Brain microvascular endothelial cell (primary cell): ENCODE measurements around the gene OR51I2.

Experiments
- DNase-seq: peaks from one replicate; pipeline ENCODE4 v3.0.0-alpha.2; 2020
- H3K27ac ChIP-seq: fragments of 250-450 bp; sonication (Bioruptor Pico); 2 replicates; pipeline ENCODE4 v1.5.1; 2020; ENCODE audit warnings: mild to moderate bottlenecking, moderate library complexity
- H3K27me3 ChIP-seq: fragments of 250-450 bp; sonication (Bioruptor Pico); replicated peaks from 2 replicates; pipeline ENCODE4 v1.5.1; 2020; ENCODE audit warnings: mild to moderate bottlenecking
- H3K36me3 ChIP-seq: fragments of 250-450 bp; sonication (Bioruptor Pico); replicated peaks from 2 replicates; pipeline ENCODE4 v1.5.1; 2020; ENCODE audit warnings: mild to moderate bottlenecking
- H3K4me3 ChIP-seq: 2 replicates; pipeline ENCODE4 v1.5.1; 2011; ENCODE audit warnings: low read depth, mild to moderate bottlenecking, control low read depth, low read length, moderate library complexity
- CTCF ChIP-seq: IDR thresholded peaks from 2 replicates; pipeline ENCODE4 v1.5.1; 2011; ENCODE audit warnings: low read depth, mild to moderate bottlenecking, moderate library complexity, low read length, control low read depth, inconsistent platforms; ENCODE audit errors: missing control alignments
- in situ Hi-C: cut with HindIII; loops from 2 replicates; pipeline ENCODE4 v1.10.0; 2017; ENCODE audit warnings: low sequenced_read_pairs, low pct_ligation_motif_present

OR51I2 gene

GRCh38 chr11:5476186-5476819 lies 27.2 kb downstream of the OR51I2 start:
- TF ChIP-seq CTCF, result peak; percentile 89
- peak; percentile 43 for DNase-seq
- in situ Hi-C loops, result no loop called here
- Histone ChIP-seq H3K27ac (no peak overlapping the region), H3K27me3 (no peaks in the 10 kb centered on the region), H3K36me3 (no peaks in the 10 kb centered on the region), H3K4me3 (no peak overlapping the region)

GRCh38 chr11:5486003-5486402 lies 36.9 kb downstream of the OR51I2 start:
- in situ Hi-C loops, result no loop called here
- Histone ChIP-seq H3K4me3 (no peak overlapping the region), H3K27me3 (no peaks in the 10 kb centered on the region), H3K27ac (no peak overlapping the region), H3K36me3 (no peaks in the 10 kb centered on the region)
- DNase-seq, result no peak
- no peak for TF ChIP-seq CTCF

- DNase-seq, result no peak
- Histone ChIP-seq H3K27ac (no peak overlapping the region), H3K27me3 (no peaks in the 10 kb centered on the region), H3K4me3 (no peak overlapping the region), H3K36me3 (no peaks in the 10 kb centered on the region)
- no peak for TF ChIP-seq CTCF
- in situ Hi-C loops, result no loop called here
These were observed 37.3 kb downstream of the OR51I2 start for GRCh38 chr11:5486421-5486820.

GRCh38 chr11:5488385-5488784 lies 39.3 kb downstream of the OR51I2 start, which contains the start of gene OR52D1:
TSS of gene OR52D1 (plus strand) at chr11:5488685. CDS start at chr11:5488707, 22 bp downstream.
- no peak for DNase-seq
- no peak within 1 kb of the TSS for H3K4me3 ChIP-seq
- H3K36me3 ChIP-seq, result no peaks in the 10 kb centered on the region
- no peaks in the 10 kb centered on the region for H3K27me3 ChIP-seq
- TF ChIP-seq CTCF, result no peak
- in situ Hi-C loops, result no loop called here
- no peak within 1 kb of the TSS for H3K27ac ChIP-seq

DNA sequence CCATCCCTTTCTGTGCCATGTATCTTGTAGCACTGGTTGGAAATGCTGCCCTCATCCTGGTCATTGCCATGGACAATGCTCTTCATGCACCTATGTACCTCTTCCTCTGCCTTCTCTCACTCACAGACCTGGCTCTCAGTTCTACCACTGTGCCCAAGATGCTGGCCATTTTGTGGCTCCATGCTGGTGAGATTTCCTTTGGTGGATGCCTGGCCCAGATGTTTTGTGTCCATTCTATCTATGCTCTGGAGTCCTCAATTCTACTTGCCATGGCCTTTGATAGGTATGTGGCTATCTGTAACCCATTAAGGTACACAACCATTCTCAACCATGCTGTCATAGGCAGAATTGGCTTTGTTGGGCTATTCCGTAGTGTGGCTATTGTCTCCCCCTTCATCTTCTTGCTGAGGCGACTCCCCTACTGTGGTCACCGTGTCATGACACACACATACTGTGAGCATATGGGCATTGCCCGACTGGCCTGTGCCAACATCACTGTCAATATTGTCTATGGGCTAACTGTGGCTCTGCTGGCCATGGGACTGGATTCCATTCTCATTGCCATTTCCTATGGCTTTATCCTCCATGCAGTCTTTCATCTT lies 39.8 kb downstream of the OR51I2 start:
- no peak for TF ChIP-seq CTCF
- in situ Hi-C loops, result no loop called here
- no peaks in the 10 kb centered on the region for H3K36me3 ChIP-seq
- no peak for DNase-seq
- no peaks in the 10 kb centered on the region for H3K27me3 ChIP-seq
- no peak overlapping the region for H3K27ac ChIP-seq
- no peak overlapping the region for H3K4me3 ChIP-seq
